GM21717 (cell line): ENCODE measurements around the gene ARX.

ENCODE experiments used
- ATAC-seq: cut with Tn5 transposase; IDR thresholded peaks from one replicate; pipeline ENCODE4 v1.9.1; 2021; ENCODE audit warnings: mild to moderate bottlenecking, moderate library complexity; ENCODE audit not compliant: unreplicated experiment

Gene ARX

GRCh38 chrX:25015486-25016360 lies at the start of gene ARX:
TSS of gene ARX (minus strand) at chrX:25015965. CDS start at chrX:25015737, 228 bp downstream.
- no peak for ATAC-seq

GRCh38 chrX:25059273-25059672 lies 43.5 kb upstream of the ARX start:
- ATAC-seq: no peak

DNA sequence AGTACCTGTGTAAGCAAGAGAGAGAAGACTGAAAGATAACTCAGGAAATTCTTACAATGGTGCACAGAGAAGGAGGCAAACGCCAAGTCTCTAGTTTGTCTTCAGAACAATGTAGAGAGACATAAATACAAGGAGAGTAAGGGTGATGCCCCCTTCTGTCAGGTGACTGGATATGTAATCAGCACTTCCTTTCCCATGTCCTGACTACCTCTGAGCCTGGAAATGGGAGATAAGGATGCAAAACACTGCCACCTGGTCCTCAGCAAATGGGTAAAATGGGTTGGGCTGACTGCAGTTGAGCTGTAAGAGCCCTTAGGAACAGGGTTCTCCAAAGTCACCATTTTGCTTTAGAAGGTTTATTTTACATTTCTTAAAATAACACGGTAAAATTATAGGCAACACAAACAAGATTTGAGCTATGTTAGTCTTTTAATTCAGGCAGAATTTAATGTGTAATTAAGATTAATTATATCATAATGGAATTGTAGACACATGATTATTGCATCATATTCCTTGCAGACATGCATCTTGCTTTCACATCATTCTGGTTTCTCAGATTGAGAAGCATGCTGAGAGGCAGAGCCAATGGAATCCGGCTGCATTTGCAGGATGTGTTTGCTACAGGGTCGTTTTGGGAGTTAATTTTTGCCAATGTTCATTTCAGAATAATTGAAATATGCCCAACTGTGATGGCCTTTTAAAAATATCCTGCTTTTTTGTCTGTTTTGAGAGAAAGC lies 37.2 kb upstream of the ARX start:
- ATAC-seq: no peak

DNA sequence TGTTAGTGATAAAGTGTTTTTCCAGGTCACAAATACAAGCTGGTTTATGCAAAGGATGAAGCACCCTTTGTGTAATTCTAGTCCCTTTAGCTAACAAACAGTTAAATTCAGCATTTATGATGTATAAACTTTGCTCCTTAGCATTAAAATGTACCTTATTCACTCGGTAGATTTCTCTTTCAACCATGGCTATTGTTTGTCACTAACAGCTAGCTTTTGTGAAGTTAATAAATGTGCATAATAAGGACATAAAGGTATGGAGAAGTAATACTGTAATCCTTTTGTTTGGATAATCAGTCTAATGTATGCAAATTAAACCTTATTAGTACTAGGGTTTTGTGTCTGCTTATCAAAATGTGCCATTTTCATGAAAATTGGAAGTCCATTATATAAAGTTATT lies 34.2 kb upstream of the ARX start:
- no peak for ATAC-seq

DNA sequence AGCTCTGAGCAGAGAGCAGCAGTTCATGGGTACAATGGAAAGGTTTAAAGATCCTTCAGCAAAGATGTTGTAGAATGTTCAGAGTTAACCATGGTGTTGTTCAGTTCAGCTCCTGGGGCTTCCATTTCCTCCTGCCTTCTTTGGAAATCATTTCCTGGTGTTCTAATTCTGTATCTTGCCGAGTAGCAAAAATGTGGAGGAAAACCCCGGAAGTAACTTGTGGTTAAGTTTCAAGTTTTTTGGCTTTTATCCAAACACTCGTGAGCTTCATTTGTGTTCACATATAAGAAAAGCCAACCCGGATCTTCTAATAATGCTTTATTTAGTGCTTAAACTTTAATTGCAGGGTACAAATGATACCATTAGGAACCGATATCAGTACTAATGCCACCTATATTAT lies 33.6 kb upstream of the ARX start:
- ATAC-seq: no peak

DNA sequence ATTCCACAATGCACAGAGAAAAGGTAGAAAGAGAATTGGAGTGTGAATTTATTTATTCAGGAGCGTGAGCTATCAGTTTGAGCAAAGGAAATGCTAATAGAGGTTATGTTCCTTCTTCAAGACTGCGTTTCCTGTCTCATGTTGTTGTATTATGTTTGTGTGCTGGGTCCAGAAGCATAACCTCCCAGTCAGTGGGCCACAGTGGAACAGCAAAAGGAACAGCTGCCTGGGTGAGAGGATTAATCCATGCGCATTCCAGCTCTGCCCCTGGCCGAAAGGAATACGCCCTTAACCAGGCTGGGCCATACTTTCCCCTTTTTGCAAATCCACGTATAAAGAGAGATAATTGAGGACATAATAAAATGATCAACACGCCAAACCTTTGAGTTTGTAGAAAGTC lies 32.4 kb upstream of the ARX start:
- ATAC-seq: no peak

- no peak for ATAC-seq
These were observed 27.4 kb upstream of the ARX start for GRCh38 chrX:25043192-25043591.

GRCh38 chrX:25039036-25039435 lies 23.3 kb upstream of the ARX start:
- ATAC-seq: no peak

DNA sequence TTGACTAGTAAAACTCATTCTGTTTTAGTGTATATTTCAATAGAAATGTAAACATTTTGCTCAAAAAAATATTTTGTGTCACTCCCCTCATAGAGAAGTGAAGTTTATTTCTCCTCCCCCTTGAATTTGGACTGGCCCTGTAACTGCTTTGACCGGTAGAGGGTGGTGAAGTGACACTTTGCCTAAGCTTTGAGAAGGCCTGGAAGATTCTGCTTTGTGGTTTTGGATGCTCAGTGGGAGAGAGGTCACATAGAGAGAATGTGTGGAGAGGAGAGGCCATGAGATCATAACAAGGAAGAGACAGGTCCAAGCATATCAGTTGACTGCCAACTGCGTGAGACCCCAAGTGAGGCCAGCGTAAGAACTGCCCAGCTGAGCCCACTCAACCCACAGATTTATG lies 19.1 kb upstream of the ARX start:
- ATAC-seq: no peak

DNA sequence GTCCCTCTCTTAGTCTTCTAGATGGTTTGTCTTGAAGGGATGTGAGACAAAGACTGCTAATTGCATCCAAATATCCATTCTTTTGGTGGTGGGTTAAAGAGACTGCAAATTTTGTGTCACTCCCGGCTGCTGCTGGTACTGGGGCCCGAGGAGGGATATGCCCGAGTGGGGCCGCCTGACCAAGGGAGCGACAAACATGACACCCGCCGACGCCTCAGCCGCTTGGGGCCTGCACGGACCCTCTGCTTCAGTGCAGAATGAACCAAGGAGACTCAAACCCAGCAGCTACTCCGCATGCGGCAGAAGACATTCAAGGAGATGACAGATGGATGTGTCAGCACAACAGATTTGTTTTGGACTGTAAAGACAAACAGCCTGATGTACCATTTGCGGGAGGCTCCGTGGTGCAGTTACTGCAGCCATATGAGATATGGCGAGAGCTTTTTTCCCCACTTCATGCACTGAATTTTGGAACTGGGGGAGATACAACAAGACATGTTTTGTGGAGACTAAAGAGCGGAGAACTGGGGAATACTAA lies 13.6 kb upstream of the ARX start:
- no peak for ATAC-seq

DNA sequence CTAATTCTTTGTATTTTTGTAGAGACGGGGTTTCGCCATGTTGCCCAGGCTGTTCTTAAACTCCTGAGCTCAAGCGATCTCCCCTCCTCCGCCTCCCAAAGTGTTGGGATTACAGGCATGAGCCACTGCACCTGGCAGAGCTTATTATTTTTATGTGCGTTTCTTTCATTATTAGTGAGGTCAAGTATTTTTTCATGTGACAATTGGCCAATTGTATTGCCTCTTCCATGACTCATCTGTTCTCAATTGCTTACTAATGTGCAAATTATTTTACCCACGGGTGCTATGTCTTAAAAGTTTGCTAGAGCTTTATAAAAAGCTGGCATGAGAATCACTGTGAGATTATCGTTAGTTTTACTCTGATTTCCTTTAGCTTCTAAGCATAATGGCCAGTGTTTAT lies 13.0 kb upstream of the ARX start:
- ATAC-seq: no peak

GRCh38 chrX:25026576-25026975 lies 10.8 kb upstream of the ARX start:
- no peak for ATAC-seq

DNA sequence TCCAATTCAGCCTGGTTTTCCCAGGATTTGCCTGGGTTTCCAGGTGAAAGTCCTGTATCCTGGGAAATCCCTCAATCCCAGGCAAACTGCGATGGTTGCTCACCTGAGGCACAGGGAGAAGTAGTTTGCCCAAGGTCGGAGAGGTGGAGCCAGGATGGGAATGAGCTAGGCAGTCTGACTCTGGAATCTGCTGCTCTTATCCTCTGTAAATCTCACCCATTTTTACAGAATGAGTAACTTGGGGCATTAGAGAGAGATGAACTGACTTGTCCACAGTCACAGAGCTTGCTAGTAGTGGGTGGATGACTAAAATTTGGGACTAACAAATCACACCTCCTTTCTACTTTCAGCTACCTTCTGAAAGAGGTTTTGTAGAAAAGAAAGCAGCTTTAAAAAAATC lies 9.8 kb upstream of the ARX start:
- ATAC-seq: no peak

DNA sequence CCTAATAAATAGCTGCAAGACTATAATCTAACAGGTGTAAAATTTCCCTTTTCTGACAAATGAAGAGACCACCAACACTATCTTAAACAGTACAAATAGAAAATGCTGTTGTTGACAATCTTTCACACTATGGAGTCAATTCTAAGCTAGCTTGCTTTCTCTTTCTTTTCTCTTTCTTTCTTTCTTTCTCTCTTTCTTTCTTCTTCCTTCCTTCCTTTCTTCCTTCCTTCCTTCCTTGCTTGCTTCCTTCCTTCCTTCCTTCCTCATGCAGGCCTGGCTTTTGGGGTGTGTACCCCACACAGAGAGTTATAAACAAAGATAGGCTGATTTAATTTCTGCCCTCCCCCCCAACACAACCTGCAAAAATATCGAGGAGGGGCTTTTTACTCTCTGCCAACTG lies 8.1 kb upstream of the ARX start:
- no peak for ATAC-seq

DNA sequence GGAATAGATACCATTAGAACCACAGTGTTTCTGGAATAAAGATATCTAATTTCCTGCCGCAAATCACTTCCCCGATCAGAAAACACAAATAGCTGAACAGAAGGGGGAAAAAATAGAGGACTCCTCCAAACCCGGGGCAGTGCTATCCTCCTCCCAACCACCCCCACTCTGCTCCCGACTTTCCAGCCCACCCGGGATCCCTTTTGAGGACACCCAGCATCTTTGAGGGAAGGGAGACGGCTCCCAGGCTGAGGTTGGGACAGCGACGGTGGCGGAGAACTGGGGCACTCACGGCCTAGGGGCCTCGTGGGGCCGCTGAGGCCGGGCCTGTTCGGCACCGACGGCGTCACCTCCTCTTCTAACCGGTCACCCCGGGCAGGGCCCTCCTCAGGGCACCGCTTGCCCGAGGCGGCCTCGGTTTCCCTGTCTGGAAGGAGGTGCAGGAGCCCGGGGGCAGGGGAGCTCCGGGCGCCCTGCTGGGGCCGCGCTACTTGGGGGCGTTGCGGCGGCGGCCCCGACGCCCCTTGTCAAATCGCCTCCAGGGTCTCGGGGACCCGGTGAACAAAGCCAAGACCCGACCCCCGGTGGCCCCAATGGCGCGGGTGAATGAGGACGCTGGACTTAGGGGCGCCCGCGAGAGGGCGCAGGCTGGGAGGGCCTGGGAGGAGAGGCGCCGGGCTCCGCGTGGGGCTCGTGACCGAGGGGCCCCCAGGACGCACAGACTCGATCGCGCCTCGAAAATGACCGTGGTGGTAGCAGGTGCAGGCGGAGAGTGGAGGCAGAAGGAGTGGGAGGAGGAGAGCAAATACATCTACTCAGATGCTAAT lies 6.9 kb upstream of the ARX start:
- no peak for ATAC-seq

DNA sequence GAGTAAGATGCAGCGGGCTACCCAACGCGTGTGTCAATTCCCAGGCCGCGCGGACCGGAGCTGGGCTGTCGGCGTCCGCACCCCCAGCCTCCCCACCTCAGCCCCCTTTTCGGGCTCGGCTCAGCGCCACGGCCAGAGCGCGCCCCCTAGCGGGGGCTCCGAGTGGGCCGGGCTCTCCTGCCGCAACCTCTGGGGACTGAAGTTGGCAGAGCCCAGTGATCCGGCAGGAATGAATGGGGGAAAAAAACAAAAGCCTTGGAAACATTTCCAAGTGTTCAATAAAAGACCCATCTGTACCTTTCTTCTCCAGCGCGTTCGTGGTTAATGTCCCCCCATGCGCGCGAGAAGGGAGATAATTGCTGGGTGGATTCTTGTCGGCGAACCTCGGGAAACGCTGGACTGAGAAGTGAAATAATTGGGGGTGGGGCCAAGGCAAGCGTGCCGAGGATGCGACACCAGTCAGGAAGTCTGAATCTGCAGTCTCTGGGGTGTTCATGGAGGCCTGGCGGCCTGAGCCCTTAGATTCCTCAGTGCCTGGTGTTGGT lies 5.2 kb upstream of the ARX start:
- ATAC-seq: peak; percentile 61

DNA sequence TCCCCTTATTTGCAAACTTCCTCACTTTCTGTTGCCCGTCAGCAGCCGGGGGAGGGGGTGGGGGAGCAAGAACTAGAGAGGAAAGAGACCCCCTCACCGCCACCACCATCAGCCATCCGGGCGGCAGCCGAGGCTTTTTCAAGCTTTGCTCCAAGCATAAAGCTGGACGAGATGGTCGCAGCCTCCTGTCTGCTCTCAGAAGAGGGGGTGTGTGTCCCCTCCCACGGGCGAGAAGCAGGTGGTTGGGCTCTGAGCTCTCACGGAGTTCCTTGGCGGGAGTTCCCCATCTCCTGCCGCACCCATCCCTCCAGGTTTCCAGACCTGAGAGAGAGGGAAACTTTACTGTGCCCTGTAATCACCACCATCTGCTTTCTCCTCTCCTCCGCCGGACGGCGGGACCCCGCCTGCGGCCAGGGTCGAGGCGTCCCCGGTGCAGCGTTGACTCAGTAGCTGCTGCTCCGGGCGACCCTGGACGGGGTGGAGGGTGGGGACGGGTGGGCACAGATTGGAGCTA lies 4.7 kb upstream of the ARX start:
- ATAC-seq: peak; percentile 28

- no peak for ATAC-seq
These were observed 4.1 kb upstream of the ARX start for GRCh38 chrX:25019707-25020390.

GRCh38 chrX:25018682-25019081 lies 2.9 kb upstream of the ARX start:
- ATAC-seq: no peak

- ATAC-seq: no peak
These were observed 2.0 kb upstream of the ARX start for GRCh38 chrX:25017667-25018247.
